ENCODE results near the gene ZNF593.

ZNF593 gene

GRCh38 chr1:26169198-26169554 lies 532 bp upstream of the ZNF593 start:
- no peak for DNase-seq (ENCODE audit: low spot score)

- DNase-seq (ENCODE audit: low spot score): no peak
Measured at GRCh38 chr1:26170472-26170821, 739 bp downstream of the ZNF593 start.

GRCh38 chr1:26171084-26172072 lies 1.7 kb downstream of the ZNF593 start, which contains the start of gene ZNF593OS:
TSS of gene ZNF593OS (minus strand) at chr1:26171832. CDS start at chr1:26171661, 171 bp downstream.
- DNase-seq (ENCODE audit: low spot score): no peak

GRCh38 chr1:26175346-26175745 lies 5.6 kb downstream of the ZNF593 start:
- DNase-seq (ENCODE audit: low spot score): no peak

GRCh38 chr1:26177182-26177684 lies 7.5 kb downstream of the ZNF593 start, which contains the start of gene CNKSR1:
TSS of gene CNKSR1 (plus strand) at chr1:26177491. CDS start at chr1:26177548, 57 bp downstream.
- no peak for DNase-seq (ENCODE audit: low spot score)

- DNase-seq (ENCODE audit: low spot score): no peak
Measured at GRCh38 chr1:26180010-26180506, 10.3 kb downstream of the ZNF593 start.

- no peak for DNase-seq (ENCODE audit: low spot score)
Measured at GRCh38 chr1:26181586-26182382, 12.1 kb downstream of the ZNF593 start.

GRCh38 chr1:26182383-26182696 lies 12.6 kb downstream of the ZNF593 start:
- DNase-seq (ENCODE audit: low spot score): no peak

GRCh38 chr1:26184086-26184485 lies 14.4 kb downstream of the ZNF593 start:
- DNase-seq (ENCODE audit: low spot score): no peak

GRCh38 chr1:26184883-26185282 lies 15.2 kb downstream of the ZNF593 start:
- DNase-seq (ENCODE audit: low spot score): no peak

- DNase-seq (ENCODE audit: low spot score): no peak
Measured at GRCh38 chr1:26187882-26188281, 18.2 kb downstream of the ZNF593 start.

GRCh38 chr1:26188477-26188876 lies 18.8 kb downstream of the ZNF593 start:
- DNase-seq (ENCODE audit: low spot score): no peak

GRCh38 chr1:26189331-26189730 lies 19.6 kb downstream of the ZNF593 start:
- no peak for DNase-seq (ENCODE audit: low spot score)

GRCh38 chr1:26189751-26190275 lies 20.1 kb downstream of the ZNF593 start:
- no peak for DNase-seq (ENCODE audit: low spot score)

- DNase-seq (ENCODE audit: low spot score): peak; percentile 73
Measured at GRCh38 chr1:26190373-26190987, 20.8 kb downstream of the ZNF593 start, which contains the start of gene CATSPER4. TSS of gene CATSPER4 (plus strand) at chr1:26190602. CDS start at chr1:26190628, 26 bp downstream.

- DNase-seq (ENCODE audit: low spot score): no peak
Measured at GRCh38 chr1:26191739-26192138, 22.0 kb downstream of the ZNF593 start.

GRCh38 chr1:26195805-26196204 lies 26.1 kb downstream of the ZNF593 start:
- no peak for DNase-seq (ENCODE audit: low spot score)

GRCh38 chr1:26197301-26197700 lies 27.6 kb downstream of the ZNF593 start:
- DNase-seq (ENCODE audit: low spot score): no peak

GRCh38 chr1:26197813-26198212 lies 28.1 kb downstream of the ZNF593 start:
- no peak for DNase-seq (ENCODE audit: low spot score)

- no peak for DNase-seq (ENCODE audit: low spot score)
Measured at GRCh38 chr1:26200413-26200812, 30.7 kb downstream of the ZNF593 start.

GRCh38 chr1:26203642-26204318 lies 34.1 kb downstream of the ZNF593 start:
- DNase-seq (ENCODE audit: low spot score): no peak
